HG03469 (cell line): ENCODE data around the gene PRSS53.
"Not testable (repeated sequence)": the region's sequence is repeated elsewhere in the genome, so short reads cannot be mapped to it uniquely, and the experiment has no call there.

ENCODE experiments used
- ATAC-seq: cut with Tn5 transposase; IDR thresholded peaks from one replicate; pipeline ENCODE4 v1.9.1; 2021; ENCODE audit warnings: mild to moderate bottlenecking, moderate library complexity, moderate number of reproducible peaks; ENCODE audit not compliant: unreplicated experiment

Gene PRSS53

GRCh38 chr16:31088459-31089183 is at the start of gene PRSS53:
Gene PRSS53 (minus strand): TSS chr16:31088943. CDS start chr16:31088809, 134 bp downstream.
- ATAC-seq = no peak

GRCh38 chr16:31136822-31137499 is 48.2 kb upstream of the PRSS53 start:
- not testable (repeated sequence) for ATAC-seq

- ATAC-seq = no peak
Observed at GRCh38 chr16:31136287-31136662, 47.5 kb upstream of the PRSS53 start.

- no peak for ATAC-seq
Observed at GRCh38 chr16:31135535-31136286, 47.0 kb upstream of the PRSS53 start, which contains the start of gene PRSS8. Gene PRSS8 (minus strand): TSS chr16:31135727. CDS start chr16:31135498, 229 bp downstream.

GRCh38 chr16:31134625-31135534 is 46.1 kb upstream of the PRSS53 start:
- ATAC-seq = no peak

GRCh38 chr16:31134091-31134571 is 45.4 kb upstream of the PRSS53 start:
- ATAC-seq = no peak

- ATAC-seq = no peak
Observed at GRCh38 chr16:31133046-31133501, 44.3 kb upstream of the PRSS53 start.

- ATAC-seq = no peak
Observed at GRCh38 chr16:31132303-31132979, 43.7 kb upstream of the PRSS53 start.

- no peak for ATAC-seq
Observed at GRCh38 chr16:31131841-31132271, 43.1 kb upstream of the PRSS53 start.

- no peak for ATAC-seq
Observed at GRCh38 chr16:31131416-31131815, 42.7 kb upstream of the PRSS53 start.

GRCh38 chr16:31130899-31131298 is 42.2 kb upstream of the PRSS53 start:
- ATAC-seq = no peak

GRCh38 chr16:31130336-31130891 is 41.7 kb upstream of the PRSS53 start:
- no peak for ATAC-seq

- ATAC-seq = no peak
Observed at GRCh38 chr16:31129568-31130335, 41.0 kb upstream of the PRSS53 start.

- no peak for ATAC-seq
Observed at GRCh38 chr16:31128711-31129567, 40.2 kb upstream of the PRSS53 start.

- ATAC-seq = no peak
Observed at GRCh38 chr16:31127182-31127581, 38.4 kb upstream of the PRSS53 start.

GRCh38 chr16:31125844-31126243 is 37.1 kb upstream of the PRSS53 start:
- ATAC-seq = no peak

- ATAC-seq = no peak
Observed at GRCh38 chr16:31120129-31120528, 31.4 kb upstream of the PRSS53 start.
